T-helper 22 cell (primary cell): ENCODE measurements around the gene BTLA.
"Not testable (repeated sequence)": the region's sequence is repeated elsewhere in the genome, so short reads cannot be mapped to it uniquely, and the experiment has no call there.

ENCODE experiments used
- DNase-seq: peaks from one replicate; pipeline ENCODE4 v3.0.0-alpha.2; 2020; ENCODE audit warnings: low read depth

Gene BTLA, protein sequence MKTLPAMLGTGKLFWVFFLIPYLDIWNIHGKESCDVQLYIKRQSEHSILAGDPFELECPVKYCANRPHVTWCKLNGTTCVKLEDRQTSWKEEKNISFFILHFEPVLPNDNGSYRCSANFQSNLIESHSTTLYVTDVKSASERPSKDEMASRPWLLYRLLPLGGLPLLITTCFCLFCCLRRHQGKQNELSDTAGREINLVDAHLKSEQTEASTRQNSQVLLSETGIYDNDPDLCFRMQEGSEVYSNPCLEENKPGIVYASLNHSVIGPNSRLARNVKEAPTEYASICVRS

DNA sequence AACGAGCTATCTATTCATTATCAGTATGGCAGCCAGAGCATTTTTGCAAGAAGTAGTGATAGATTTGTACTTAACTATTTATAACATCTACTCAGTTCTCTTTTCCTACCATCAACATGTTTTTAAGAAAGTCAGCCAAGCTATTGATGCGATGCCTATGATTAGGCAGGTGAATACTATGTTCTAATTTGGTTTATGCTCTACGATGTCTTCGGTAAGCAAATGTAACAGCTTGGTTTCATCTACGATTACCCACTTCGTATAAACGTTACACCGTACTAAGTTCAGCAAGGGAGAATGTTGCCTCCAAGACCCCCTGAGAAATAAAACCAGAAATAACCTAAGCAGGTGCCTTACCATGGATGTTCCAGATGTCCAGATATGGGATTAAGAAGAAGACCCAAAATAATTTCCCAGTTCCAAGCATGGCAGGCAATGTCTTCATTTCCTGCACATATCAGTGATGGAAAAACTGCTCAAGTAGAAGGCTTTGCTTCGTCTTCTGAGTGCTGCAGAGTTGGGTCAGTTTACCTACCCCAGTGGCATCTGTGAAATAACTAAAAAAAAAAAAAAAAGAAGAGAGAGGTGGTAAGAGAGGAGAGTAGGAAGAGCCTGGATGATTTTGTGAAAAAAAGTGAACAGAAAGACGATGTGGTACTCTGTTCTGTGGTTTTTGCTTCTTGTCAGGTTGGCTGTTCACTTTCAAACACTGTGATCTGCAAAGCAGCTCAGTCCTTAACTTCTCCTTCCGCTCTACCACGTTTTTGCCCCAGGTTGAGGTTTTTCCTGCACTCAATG is at the start of gene BTLA:
Gene BTLA, minus strand, starts transcription at position 559 of the 798 bp plus-strand sequence. Its CDS starts 114 bp downstream, at position 445.
- no peak for DNase-seq

DNA sequence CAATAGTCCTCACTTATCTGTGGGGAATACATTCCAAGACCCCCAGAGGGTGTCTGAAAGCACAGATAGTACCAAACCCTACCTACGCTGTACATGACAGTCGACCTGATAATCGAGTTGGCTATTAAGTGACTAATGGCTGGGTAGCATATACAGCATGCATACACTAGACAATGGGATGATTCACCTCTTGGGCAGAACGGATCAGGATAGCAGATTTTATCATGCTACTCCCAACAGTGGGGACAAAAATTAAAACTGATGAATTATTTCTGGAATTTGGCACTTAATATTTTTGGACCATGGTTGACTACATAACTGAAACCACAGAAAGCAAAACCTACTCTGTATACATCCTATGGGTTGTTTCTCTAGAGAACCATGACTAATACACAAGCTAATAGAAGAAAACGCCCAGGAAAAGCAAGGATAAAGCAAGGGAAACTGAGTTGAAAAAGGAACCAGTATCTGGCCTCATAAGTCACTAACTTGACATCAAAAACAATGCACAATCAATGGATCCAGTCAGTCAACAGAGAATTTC is 47.0 kb upstream of the BTLA start:
- DNase-seq: no peak

DNA sequence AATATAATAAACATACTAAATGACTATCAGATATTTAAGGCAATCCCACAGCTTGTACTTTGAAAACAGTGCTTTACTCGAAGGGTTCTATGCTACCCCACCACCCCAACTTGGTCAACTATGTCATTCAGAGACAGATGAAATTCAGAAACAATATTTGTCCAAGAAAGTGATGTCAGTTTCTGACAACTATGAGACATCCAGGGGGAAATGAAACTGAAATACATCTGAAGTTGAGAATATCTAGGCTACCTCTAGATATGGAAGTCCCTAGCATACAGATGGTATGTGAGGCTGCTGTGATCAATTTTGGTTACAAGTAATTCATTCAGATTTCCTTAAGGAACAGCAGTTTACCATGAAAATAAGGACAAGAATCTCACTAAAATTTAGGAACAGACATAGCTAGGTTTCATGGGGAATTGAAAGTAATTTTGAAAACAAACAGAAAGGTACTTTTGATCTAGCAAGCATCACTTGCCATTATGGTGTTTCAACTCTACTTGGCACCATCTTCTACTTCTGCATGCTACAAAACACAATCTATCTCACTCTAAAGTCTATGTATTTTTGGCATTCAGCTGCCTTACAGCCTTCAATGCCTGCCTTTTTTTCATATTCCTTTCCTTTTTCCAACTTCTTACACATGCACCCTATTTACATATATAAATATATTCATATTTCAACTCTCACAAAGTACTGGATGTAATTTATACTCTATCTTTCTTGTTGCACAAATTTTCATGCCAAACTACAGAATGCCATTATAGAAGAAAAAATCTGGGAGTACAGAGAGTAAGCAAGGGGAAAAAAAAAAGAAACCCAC is 40.8 kb upstream of the BTLA start:
- DNase-seq: no peak

GRCh38 chr3:112531358-112531781 is 32.1 kb upstream of the BTLA start:
- no peak for DNase-seq

- no peak for DNase-seq
Measured at GRCh38 chr3:112530573-112530972, 31.3 kb upstream of the BTLA start.

DNA sequence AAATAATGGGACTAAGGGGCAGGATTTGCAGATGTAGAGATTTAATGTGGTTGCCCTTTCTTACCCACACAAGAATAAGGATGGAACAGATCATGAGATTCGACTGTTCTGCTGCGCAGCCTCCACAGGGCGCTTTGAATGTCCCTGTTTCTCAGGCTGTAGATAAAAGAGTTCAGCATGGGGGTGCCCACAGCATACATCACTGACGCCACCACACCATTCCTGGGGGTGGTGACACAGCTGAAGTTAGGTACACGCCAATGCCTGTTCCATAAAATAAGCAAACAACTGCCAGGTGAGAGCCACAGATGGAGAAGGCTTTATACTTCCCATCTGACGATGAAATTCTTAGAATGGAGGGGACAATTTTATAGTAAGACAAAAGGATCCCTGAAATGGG is 24.9 kb upstream of the BTLA start:
- DNase-seq: not testable (repeated sequence)

DNA sequence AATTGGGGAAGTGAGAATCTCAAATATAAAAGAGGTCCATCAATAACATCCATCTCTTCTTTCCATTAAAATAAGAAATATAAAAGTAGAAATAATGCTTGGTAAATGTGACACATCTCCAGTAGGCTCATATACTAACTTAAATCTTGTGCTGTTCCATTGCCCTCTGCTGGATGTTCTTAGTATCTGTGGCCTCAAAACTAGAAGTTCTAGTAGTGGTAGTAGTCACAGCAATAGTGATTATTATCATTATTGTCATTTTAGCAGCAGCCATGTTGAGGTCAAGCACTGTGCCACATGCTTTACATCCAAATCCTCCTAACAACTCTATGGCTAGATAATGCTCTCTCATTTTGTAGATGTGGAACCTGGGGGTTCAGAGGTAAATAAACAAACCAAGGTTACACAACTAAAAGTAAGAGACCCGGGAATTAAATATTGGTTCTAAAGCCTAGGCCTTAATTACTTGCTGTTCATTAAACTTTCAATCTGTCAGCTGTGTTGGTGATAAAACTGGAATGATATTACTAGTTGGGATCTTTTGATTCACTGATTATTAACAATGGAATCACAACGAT is 20.2 kb upstream of the BTLA start:
- peak; percentile 2 for DNase-seq

GRCh38 chr3:112518970-112519369 is 19.7 kb upstream of the BTLA start:
- not testable (repeated sequence) for DNase-seq

GRCh38 chr3:112514527-112515128 is 15.4 kb upstream of the BTLA start:
- no peak for DNase-seq

DNA sequence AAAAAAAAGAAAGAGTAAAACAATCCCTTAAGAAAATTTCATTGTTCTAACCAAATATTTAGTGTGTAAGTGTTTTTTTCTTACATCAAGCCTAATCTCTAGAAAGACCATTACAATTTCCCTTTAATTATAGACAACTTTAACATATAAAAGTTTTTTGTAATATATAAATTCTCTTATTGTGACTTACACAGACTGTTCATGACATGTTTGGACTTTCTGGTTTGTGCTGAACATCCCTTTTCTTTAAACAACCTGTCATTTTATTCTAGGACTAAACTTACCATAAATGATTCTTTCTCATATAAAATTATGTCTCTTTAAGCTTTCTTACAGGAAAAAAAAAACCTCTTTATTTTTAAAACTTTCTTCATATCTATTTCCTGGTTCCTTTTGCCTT is 13.0 kb upstream of the BTLA start:
- no peak for DNase-seq

- no peak for DNase-seq
Measured at GRCh38 chr3:112508860-112509259, 9.6 kb upstream of the BTLA start.

DNA sequence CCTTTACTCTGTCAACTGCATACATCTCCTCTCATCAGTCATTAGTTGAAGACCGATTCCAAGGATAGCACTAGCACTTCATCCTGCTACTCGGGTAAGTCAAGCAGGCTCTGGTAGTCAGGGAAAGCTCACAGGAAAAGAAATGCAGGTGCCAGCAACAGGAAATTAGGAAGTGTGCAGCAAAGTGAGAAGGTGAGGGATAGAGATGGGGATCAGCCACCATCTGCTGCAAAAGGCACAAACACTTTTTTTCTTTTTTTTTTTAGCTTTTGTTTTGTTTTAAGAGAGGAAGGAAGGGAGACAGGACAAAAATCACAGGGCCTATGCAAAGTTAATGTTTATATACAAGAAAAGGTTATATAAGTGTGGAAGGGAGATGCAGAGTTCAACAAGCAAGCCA is 9.0 kb upstream of the BTLA start:
- DNase-seq: no peak

DNA sequence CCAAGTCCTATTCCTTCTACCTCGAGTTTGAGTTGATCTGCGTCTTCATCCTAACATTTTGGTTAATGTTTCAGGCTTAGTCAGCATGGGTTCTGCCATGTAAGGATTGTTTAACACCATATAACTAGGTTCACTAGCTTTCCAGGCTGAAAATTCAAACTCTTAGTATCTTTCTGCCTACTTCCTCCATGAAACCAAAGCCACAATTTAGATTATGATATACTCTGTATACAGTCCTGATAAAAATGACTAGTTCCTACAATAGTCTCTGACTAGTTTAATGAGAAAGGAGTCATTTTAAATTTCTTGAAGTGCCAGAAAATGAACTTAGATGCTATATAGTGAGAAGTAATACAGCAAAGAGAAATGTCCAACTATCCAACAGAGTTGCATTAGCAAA is 6.6 kb upstream of the BTLA start:
- DNase-seq: no peak

DNA sequence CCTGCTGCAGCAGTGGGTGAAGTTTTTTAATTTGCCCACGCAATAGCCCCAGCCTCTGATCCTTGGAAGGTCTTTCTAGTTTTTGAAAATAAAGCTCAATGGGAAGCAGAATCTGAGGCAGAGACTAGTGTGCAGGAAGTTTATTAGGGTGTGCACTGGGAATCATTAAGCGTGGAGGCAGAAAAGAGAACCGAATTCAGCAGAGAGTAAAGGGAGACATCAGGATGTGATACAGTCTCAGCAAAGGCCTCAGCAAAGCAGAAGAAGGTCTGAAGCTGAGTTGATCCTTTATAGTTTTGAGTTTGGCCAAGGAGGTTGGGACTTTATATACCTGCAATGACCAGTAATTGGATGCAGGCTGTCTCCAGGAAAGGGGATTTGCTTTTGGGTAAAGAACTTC is 4.9 kb upstream of the BTLA start:
- DNase-seq: no peak

- no peak for DNase-seq
Measured at GRCh38 chr3:112503304-112503972, 4.2 kb upstream of the BTLA start.

DNA sequence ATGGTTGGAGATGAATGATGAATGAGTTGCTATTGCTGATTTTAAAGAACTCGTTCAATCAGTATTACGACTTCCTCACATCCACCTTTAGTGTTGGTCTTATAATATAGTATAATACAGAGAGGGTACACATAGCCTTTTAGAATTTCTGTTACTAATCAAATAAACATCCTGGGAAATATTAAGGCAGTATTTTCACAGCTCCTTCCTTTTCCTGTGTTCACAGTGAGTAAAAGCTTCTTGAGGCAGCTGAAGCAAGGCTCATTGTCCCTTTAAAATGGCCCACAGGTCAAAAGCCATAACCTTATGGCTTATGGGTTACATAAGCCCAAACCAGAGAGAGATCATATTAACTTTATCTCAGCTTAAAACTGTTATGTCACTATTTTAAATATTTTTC is 1.3 kb upstream of the BTLA start:
- DNase-seq: no peak

DNA sequence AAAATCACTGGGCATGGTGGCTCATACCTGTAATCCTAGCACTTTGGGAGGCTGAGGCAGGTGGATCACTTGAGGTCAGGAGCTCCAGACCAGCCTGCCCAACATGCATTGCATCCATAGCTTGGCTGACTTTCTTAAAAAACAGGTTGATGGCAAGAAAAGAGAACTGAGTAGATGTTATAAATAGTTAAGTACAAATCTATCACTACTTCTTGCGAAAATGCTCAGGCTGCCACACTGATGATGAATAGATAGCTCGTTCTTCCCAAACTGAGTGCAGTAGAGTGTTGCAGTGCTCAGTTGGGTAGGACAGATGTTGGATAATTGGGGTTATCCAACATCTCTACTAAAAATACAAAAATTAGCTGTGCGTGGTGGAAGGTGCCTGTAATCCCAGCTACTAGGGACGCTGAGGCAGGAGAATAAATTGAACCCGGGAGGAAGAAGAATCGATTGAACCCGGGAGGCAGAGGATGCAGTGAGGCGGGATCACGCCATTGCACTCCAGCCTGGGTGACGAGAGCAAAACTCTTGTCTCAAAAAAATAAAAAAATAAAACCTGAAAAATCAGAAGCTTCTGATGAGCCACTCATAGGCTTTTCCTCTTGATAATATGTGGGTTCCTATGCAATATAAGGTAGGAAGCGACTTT is 1.2 kb downstream of the BTLA start:
- DNase-seq: no peak

DNA sequence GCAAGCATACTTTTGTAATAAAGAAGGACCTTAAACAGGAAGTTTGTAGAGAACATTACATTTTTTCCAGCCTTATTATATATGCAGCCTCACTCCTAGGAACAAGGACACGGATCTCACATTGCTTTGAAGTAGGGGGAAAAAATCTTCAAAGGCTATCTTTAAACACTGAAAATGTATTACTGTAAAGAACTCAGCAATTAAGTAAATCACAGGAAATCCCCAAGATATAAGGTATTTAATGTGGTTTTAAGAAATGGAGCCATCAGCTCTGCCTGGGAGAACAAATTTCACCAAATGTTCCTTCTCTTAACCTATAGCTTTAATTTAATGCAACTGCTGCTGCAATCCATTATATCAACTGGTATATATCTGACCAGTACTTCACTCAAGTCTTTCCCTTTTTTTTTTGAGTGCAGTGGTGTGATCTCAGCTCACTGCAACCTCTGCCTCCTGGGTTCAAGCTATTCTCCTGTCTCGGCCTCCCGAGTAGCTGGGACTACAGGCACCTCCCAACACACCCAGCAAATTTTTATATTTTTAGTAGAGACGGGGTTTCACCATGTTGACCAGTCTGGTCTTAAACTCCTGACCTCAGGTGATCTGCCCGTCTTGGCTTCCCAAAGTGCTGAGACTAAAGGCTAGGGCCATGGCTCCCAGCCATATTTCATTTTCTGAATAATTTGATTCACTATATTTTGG is 2.8 kb downstream of the BTLA start:
- no peak for DNase-seq

DNA sequence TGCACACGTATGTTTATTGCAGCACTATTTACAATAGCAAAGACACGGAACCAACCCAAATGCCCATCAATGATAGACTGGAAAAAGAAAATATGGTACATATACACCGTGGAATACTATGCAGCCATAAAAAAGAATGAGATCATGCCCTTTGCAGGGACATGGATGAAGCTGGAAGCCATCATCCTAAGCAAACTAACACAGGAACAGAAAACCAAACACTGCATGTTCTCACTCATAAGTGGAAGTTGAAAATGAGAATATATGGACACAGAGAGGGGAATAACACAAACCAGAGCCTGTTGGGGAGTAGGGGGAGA is 4.9 kb downstream of the BTLA start:
- DNase-seq: not testable (repeated sequence)

DNA sequence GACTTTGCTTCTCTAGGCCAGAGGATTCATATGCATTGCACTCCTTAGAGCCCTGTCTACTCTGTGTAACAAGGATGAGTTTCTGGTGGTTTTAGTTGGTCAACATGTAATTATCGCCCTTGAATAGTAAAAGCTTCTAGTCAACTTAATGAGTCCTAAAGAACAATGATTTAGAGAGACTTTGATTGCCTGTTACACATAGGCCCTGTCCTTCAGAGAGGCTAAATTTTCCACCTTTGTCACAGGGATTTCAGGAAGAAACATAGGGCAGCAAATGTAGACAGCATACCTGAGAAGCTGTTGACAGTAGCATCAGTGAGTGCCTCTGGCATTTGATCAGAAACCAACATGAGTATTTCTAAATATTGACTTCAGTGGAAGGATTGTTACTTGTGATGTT is 7.1 kb downstream of the BTLA start:
- no peak for DNase-seq
